DOHH2 (cell line): ENCODE results near the gene ADCY5.

ENCODE experiments used
- EZH2phosphoT487 ChIP-seq: fragments of 200-600 bp; sonication (generic); IDR thresholded peaks from 2 replicates; pipeline ENCODE4 v1.6.1; 2017; ENCODE audit warnings: borderline replicate concordance, mild to moderate bottlenecking, antibody characterized with exemption, low read length, moderate library complexity, mixed read lengths
- TF ChIP-seq, protein P1 (sequence below): fragments of 200-600 bp; sonication (generic); IDR thresholded peaks from one replicate; pipeline ENCODE4 v1.5.1; 2014; ENCODE audit warnings: antibody characterized with exemption, mild to moderate bottlenecking, low read depth, low read length; ENCODE audit not compliant: poor library complexity, severe bottlenecking

DNA sequence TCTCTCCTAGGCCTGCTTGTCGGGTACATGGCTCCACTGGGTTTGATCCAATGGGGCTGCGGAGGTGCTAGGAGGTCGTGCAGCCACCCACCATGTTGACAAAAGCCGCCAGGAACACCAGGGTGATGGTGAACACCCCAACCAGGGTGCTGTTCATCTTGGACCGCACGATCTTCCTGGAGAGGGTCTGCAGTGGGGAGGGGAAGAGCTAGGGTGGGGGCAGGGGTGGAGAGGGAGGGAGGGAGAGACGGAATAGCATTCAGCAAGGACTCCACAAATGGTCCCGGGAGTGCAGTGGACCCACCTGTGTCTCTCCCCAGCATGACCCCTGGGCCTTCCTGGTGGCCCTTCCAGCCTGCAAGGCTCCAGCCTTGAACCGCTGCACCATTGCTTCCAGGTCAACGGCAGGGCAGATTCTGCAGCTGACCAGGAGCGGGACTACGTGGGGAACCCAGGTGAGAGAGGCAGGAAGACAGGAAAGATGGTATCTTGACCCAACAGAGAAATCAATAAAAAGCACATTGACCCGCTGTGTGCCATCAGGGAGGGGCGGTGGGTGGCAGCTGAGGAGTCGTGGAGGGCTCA is 144.8 kb downstream of the ADCY5 start:
- TF ChIP-seq, protein P1, sequence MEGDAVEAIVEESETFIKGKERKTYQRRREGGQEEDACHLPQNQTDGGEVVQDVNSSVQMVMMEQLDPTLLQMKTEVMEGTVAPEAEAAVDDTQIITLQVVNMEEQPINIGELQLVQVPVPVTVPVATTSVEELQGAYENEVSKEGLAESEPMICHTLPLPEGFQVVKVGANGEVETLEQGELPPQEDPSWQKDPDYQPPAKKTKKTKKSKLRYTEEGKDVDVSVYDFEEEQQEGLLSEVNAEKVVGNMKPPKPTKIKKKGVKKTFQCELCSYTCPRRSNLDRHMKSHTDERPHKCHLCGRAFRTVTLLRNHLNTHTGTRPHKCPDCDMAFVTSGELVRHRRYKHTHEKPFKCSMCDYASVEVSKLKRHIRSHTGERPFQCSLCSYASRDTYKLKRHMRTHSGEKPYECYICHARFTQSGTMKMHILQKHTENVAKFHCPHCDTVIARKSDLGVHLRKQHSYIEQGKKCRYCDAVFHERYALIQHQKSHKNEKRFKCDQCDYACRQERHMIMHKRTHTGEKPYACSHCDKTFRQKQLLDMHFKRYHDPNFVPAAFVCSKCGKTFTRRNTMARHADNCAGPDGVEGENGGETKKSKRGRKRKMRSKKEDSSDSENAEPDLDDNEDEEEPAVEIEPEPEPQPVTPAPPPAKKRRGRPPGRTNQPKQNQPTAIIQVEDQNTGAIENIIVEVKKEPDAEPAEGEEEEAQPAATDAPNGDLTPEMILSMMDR: no peak
- no peak for TF ChIP-seq EZH2phosphoT487
